ENCODE results near the gene AMPD3. TPM values are rescaled to one million over a fixed set of nuclear protein-coding genes. Genes with fewer than 3 reads are reported as not detected.

Gene AMPD3
- total and polyA plus RNA-seq, 4 donors = 3.8 to 29.0 (median 24.2) TPM

GRCh38 chr11:10538924-10539323 is 83.9 kb downstream of the AMPD3 start:
- Histone ChIP-seq H3K27ac (ENCODE audit: low read depth in 1 of 2, low read length in 1 of 2) (no peak overlapping the region), H3K4me1 (ENCODE audit: control insufficient read depth in 5 of 5, insufficient read depth in 5 of 5, low read length in 5 of 5) (peaks cover 0 to 15% (median 2%) of the 10 kb centered on the region in 5 donors), H3K4me3 (no peak overlapping the region), H3K36me3 (ENCODE audit: control insufficient read depth in 4 of 4, insufficient read depth in 4 of 4, low read length in 4 of 4) (peaks cover 0 to under 1% (median under 1%) of the 10 kb centered on the region in 4 donors), H3K27me3 (ENCODE audit: control insufficient read depth in 3 of 3, insufficient read depth in 3 of 3, low read length in 2 of 3) (no peaks in the 10 kb centered on the region), H3K9ac (ENCODE audit: insufficient read depth in 1 of 2, low read length in 2 of 2) (no peak overlapping the region), H3K9me3 (ENCODE audit: control insufficient read depth in 4 of 4, insufficient read depth in 3 of 4, low read length in 3 of 4) (no peaks in the 10 kb centered on the region)
- TF ChIP-seq CTCF (IDR thresholded peaks at IDR 0.05; ENCODE audit: control extremely low read depth, extremely low read depth) = no peak
- WGBS, 2 donors = 79 to 81% methylated on average over 1 of the region's 1 CpG
- no peak for DNase-seq
- no peak for ATAC-seq (ENCODE audit: insufficient read depth, low FRiP score)

- Histone ChIP-seq H3K36me3 (ENCODE audit: control insufficient read depth in 4 of 4, insufficient read depth in 4 of 4, low read length in 4 of 4) (no peaks in the 10 kb centered on the region), H3K27me3 (ENCODE audit: control insufficient read depth in 3 of 3, insufficient read depth in 3 of 3, low read length in 2 of 3) (no peaks in the 10 kb centered on the region), H3K4me3 (no peak overlapping the region), H3K9me3 (ENCODE audit: control insufficient read depth in 4 of 4, insufficient read depth in 3 of 4, low read length in 3 of 4) (no peaks in the 10 kb centered on the region), H3K27ac (ENCODE audit: low read depth in 1 of 2, low read length in 1 of 2) (no peak overlapping the region), H3K4me1 (ENCODE audit: control insufficient read depth in 5 of 5, insufficient read depth in 5 of 5, low read length in 5 of 5) (peaks cover 0 to 15% (median 2%) of the 10 kb centered on the region in 5 donors), H3K9ac (ENCODE audit: insufficient read depth in 1 of 2, low read length in 2 of 2) (no peak overlapping the region)
- no peak for TF ChIP-seq CTCF (IDR thresholded peaks at IDR 0.05; ENCODE audit: control extremely low read depth, extremely low read depth)
- no peak for ATAC-seq (ENCODE audit: insufficient read depth, low FRiP score)
- no peak for DNase-seq
Observed at GRCh38 chr11:10539339-10539738, 84.3 kb downstream of the AMPD3 start.

GRCh38 chr11:10540546-10540914 is 85.5 kb downstream of the AMPD3 start:
- no peak for TF ChIP-seq CTCF (IDR thresholded peaks at IDR 0.05; ENCODE audit: control extremely low read depth, extremely low read depth)
- Histone ChIP-seq H3K27ac (ENCODE audit: low read depth in 1 of 2, low read length in 1 of 2) (peak overlapping the region; percentile 92 to 93), H3K36me3 (ENCODE audit: control insufficient read depth in 4 of 4, insufficient read depth in 4 of 4, low read length in 4 of 4) (no peaks in the 10 kb centered on the region), H3K9ac (ENCODE audit: insufficient read depth in 1 of 2, low read length in 2 of 2) (peak overlapping the region; percentile 76 to 86), H3K4me3 (peak overlapping the region; percentile 84), H3K4me1 (ENCODE audit: control insufficient read depth in 5 of 5, insufficient read depth in 5 of 5, low read length in 5 of 5) (peaks cover 0 to 13% (median 2%) of the 10 kb centered on the region in 5 donors), H3K27me3 (ENCODE audit: control insufficient read depth in 3 of 3, insufficient read depth in 3 of 3, low read length in 2 of 3) (no peaks in the 10 kb centered on the region), H3K9me3 (ENCODE audit: control insufficient read depth in 4 of 4, insufficient read depth in 3 of 4, low read length in 3 of 4) (no peaks in the 10 kb centered on the region)
- peak; percentile 30 for ATAC-seq (ENCODE audit: insufficient read depth, low FRiP score)
- 0 to 1% methylated on average over 25 of the region's 25 CpGs for WGBS, 2 donors
- DNase-seq = peak in 1 of 3 donors; percentile 50

GRCh38 chr11:10540915-10541560 is 86.0 kb downstream of the AMPD3 start, which contains the start of gene RNF141:
RNF141 (minus strand) TSS chr11:10541187; CDS start chr11:10534158, 7,029 bp downstream.
- Histone ChIP-seq H3K4me3 (peak within 1 kb of the TSS; percentile 84), H3K36me3 (ENCODE audit: control insufficient read depth in 4 of 4, insufficient read depth in 4 of 4, low read length in 4 of 4) (no peaks in the 10 kb centered on the region), H3K9ac (ENCODE audit: insufficient read depth in 1 of 2, low read length in 2 of 2) (peak within 1 kb of the TSS; percentile 76 to 86), H3K4me1 (ENCODE audit: control insufficient read depth in 5 of 5, insufficient read depth in 5 of 5, low read length in 5 of 5) (peaks cover 0 to 12% (median 2%) of the 10 kb centered on the region in 5 donors), H3K27me3 (ENCODE audit: control insufficient read depth in 3 of 3, insufficient read depth in 3 of 3, low read length in 2 of 3) (no peaks in the 10 kb centered on the region), H3K9me3 (ENCODE audit: control insufficient read depth in 4 of 4, insufficient read depth in 3 of 4, low read length in 3 of 4) (no peaks in the 10 kb centered on the region), H3K27ac (ENCODE audit: low read depth in 1 of 2, low read length in 1 of 2) (peak within 1 kb of the TSS; percentile 92 to 93)
- WGBS, 2 donors = 1% methylated on average over 53 to 54 of the region's 54 CpGs
- peak; percentile 74 for TF ChIP-seq CTCF (IDR thresholded peaks at IDR 0.05; ENCODE audit: control extremely low read depth, extremely low read depth)
- ATAC-seq (ENCODE audit: insufficient read depth, low FRiP score) (peak; percentile 99), DNase-seq (peak; percentile 96 to 97 (median 96))
